Measurements from ENCODE around the gene CDH13. TPM values are rescaled to one million over a fixed set of nuclear protein-coding genes. Genes with fewer than 3 reads are reported as not detected.

The CDH13 gene
- total RNA-seq, 1 donor from 2014 or later = 2.0 TPM

DNA sequence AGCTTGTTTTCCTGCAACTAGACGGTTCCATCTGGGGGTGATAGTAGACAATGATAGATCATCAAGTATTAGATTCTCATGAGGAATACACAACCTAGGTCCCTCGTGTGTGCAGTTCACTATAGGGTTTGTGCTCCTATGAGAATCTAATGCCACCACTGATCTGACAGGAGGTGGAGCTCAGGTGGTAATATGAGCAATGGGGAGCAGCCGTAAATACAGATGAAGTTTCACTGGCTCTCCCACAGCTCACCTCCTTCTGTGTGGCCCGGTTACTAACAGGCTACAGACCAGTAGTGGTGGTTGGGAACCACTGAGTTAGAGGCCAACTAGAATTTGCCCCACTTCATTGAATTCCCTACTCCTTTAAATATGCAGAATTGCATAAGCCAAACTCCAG lies 1033.5 kb downstream of the CDH13 start:
- DNase-seq (ENCODE audit: low spot score) = no peak

DNA sequence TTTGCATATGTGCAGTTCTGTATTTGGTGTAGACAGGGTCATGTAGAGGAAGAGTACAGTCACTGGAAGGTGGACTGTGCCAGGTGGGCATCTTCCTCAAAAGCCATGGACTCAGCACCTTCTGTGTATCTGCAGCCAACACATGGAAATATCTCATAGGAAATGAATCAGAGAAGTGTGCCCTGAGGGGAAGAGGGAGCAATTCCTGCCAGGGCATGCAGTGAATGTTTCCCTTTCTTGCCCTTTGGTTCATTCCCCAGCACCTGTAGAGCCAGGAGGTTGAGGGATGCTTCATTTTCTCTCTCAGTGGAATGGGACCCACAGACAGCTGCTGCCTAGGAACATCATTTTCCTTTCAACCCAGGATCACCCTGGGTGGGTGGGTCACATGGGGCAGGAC lies 1034.9 kb downstream of the CDH13 start:
- DNase-seq (ENCODE audit: low spot score) = no peak

DNA sequence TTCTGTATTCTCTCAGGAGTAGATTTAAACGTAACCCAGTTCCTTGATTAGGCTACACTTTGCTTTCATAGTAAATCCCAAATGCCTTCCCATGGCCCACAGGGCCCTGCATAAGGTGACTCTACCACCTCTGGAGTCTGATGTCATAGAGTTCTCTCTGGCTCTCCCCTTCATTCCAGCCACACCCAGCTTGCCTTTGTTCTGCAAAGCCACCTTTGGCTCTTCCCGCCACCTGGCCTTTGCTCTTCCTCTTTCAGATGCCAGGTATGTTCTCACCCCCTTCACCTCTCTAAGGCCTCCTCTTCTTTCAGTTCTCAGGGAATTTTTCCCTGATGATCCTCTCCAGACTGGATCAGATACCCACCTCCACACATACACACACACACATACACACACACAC lies 1039.7 kb downstream of the CDH13 start:
- DNase-seq (ENCODE audit: low spot score) = peak; percentile 76

GRCh38 chr16:83669456-83669855 lies 1042.7 kb downstream of the CDH13 start:
- DNase-seq (ENCODE audit: low spot score) = peak; percentile 32

GRCh38 chr16:83674931-83675535 lies 1048.3 kb downstream of the CDH13 start:
- DNase-seq (ENCODE audit: low spot score) = no peak

GRCh38 chr16:83676086-83676485 lies 1049.3 kb downstream of the CDH13 start:
- no peak for DNase-seq (ENCODE audit: low spot score)

- DNase-seq (ENCODE audit: low spot score) = no peak
Measured at GRCh38 chr16:83680980-83681379, 1054.2 kb downstream of the CDH13 start.

GRCh38 chr16:83681381-83681956 lies 1054.7 kb downstream of the CDH13 start:
- no peak for DNase-seq (ENCODE audit: low spot score)

- DNase-seq (ENCODE audit: low spot score) = no peak
Measured at GRCh38 chr16:83682116-83682867, 1055.5 kb downstream of the CDH13 start.

- DNase-seq (ENCODE audit: low spot score) = no peak
Measured at GRCh38 chr16:83682868-83683235, 1056.1 kb downstream of the CDH13 start.

GRCh38 chr16:83685615-83686165 lies 1058.9 kb downstream of the CDH13 start:
- no peak for DNase-seq (ENCODE audit: low spot score)

- no peak for DNase-seq (ENCODE audit: low spot score)
Measured at GRCh38 chr16:83686726-83687125, 1060.0 kb downstream of the CDH13 start.

DNA sequence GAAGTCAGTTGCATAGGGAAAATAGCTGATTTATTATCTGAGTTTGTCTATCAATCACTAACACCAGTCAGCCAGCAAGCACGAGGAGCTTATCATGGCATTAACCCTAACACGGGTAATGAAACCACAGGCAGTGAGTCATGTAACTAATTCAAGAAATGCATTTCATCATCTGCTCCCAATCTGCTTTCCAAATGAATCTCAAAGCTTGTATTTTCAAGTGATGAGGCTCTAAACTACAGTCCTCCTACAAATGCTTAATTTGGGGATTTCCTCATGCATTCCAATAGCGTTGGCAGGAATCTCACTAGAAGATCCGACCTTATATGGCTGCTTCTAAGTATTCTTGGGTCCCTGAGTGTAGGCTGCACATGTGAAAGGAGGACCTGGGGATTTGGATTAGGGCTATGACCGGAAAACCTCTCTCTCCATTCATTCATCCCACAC lies 1062.6 kb downstream of the CDH13 start:
- DNase-seq (ENCODE audit: low spot score) = no peak

DNA sequence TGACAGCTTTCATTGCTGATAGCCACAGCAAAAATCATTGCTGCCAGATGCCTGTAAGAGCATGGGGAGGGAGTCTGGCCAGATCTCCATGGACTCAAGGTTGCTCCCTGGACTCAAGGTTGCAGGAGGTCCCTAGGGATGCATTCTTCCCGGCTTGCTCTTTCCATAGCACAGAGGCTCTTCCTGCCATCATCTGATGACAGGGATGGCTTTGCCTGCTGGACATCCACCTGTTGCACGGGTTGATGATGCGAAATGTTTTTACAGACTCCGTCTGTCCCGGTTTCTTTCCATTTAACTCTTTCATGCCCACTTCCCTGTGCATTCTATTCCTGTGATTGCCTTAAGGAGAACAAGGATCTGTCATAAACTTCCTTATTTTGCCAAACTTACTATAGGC lies 1065.5 kb downstream of the CDH13 start:
- DNase-seq (ENCODE audit: low spot score) = no peak

GRCh38 chr16:83698964-83699363 lies 1072.2 kb downstream of the CDH13 start:
- no peak for DNase-seq (ENCODE audit: low spot score)

DNA sequence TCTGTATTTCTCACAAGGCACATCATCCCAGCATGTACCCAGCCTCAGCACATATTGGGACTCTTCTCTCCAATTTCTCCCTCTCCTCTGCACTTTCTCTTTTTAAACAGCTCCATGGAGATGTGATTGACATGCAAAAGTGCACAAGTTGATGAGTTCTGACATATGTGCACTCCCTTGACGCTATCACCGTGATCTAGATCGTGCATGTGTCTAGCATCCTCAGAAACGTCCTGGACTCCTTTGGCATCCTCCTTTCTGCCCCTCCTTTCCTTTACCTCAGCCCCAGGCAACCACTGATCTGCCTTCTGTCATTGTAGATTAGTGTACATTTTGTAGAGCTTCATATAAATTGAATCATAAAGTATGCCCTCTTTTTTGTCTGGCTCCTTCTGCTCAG lies 1073.0 kb downstream of the CDH13 start:
- DNase-seq (ENCODE audit: low spot score) = no peak

DNA sequence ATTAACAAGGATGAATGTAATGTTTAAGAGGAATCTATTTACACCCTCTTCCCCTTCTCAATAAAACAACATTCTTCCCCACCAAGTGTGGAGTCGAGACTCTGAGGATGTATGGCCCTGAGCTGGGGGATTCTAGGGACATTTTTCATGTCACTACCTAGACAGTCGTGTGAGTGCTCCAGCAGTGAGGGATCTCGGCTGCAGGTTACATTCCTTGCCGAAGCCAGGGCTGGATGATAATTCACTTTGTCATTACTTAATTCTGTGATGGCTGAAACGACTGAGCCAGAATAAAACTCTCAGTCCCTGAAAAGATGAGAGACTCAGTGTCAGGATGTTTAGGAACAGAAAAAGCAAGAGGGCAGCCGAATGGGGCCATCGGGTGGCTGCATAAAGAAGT lies 1074.1 kb downstream of the CDH13 start:
- no peak for DNase-seq (ENCODE audit: low spot score)

DNA sequence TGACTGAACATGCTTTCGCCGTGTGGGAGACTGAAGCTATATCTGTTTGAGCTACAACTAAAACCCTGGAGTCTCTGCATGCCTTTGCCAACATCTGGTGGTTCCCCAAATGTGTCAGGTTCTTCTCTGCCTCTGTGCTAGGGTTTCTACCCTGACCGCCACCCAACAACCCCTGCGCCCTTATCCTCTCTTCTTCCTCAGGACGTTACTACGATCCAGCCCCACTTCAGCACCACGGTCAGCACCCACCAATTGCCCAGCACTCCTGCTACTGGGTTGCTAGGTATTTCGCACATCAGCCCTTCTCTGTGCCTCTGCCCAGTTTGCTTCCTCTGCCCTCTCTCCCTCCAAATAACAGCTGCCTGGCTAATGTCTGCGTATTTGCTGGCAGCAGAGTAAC lies 1074.7 kb downstream of the CDH13 start:
- DNase-seq (ENCODE audit: low spot score) = peak; percentile 49

DNA sequence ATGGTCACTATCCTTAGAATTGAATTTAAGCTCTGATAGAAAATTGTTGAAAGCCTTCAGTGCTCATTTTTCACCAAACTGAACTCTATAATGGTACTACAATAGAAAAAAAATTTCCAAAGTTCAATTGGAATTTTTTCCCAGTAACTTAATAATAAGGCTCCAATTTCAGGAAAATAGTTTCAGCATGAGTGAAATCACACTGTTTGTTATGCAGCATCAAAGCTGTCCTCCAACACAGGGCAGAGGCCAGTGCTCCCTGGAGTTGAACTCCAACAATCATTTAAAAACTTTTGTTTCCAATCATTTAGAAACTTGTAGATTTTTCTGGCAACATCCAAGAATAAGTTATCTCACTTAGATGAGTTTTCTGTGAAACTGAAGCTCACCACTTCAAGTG lies 1077.9 kb downstream of the CDH13 start:
- DNase-seq (ENCODE audit: low spot score) = no peak

GRCh38 chr16:83705856-83706255 lies 1079.1 kb downstream of the CDH13 start:
- DNase-seq (ENCODE audit: low spot score) = no peak

- no peak for DNase-seq (ENCODE audit: low spot score)
Measured at GRCh38 chr16:83706394-83706793, 1079.6 kb downstream of the CDH13 start.

GRCh38 chr16:83711069-83711468 lies 1084.3 kb downstream of the CDH13 start:
- no peak for DNase-seq (ENCODE audit: low spot score)

DNA sequence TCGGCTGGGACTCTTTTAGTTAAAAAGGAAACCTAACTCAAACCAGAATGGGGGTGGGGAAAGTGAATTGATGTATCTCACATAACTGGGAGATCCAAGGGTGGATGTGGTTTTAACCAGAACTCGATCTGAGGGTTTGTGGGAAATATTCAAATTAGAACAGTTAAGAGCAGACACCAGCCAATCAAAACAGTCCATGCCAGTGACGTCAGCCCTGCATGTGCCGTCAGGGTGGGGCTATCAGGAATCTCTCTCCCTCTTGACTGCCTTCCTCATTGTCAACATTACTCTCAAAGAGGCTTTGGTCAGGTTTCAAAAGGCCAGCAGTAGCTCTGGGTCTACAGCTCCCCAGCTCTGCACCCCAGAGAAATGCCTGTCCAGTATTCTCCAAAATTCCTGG lies 1086.8 kb downstream of the CDH13 start:
- DNase-seq (ENCODE audit: low spot score) = no peak

Measured in mucosa of gallbladder (tissue), 1 donor.